AG08396 (cell line): ENCODE data around the gene EMX1.
A peak's percentile ranks its signal among the peaks of the same experiment; 100 is the strongest.
"Not testable (repeated sequence)": the region's sequence is repeated elsewhere in the genome, so short reads cannot be mapped to it uniquely, and the experiment has no call there.

Experiments
- DNase-seq: peaks from one replicate; pipeline ENCODE4 v3.0.0; 2012; ENCODE audit warnings: low spot score, mixed read lengths

Gene EMX1

DNA sequence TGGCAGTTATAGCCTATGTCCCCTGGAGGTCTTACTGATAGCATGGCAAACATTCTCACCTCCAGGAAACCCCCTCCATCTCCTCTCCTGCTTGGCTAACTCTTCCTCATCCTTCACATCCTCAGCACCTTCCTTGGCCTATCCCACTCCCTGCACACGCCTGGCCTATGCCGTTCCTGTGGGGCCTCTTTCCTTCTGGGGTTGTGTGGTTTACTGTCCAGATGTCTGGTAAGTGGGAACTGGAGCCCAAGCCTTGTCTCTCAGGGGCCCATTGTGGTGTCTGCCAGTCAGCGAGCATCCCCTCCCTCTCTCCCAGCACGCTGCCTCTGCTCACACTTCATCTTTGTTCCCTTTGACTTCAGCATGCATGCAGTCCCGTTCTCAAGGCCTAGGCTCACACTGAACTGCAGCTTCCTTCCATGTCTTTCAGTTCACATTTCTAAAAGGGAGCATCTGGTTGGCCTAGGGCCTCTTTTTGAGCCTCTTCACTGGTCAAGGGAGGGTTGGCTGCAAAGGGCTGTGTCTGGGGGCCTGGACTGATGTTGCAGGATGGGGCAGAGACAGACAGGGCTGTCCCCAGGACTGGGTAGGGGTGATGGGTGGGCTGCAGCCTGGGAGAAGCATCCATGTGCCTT is 17.0 kb upstream of the EMX1 start:
- no peak for DNase-seq

DNA sequence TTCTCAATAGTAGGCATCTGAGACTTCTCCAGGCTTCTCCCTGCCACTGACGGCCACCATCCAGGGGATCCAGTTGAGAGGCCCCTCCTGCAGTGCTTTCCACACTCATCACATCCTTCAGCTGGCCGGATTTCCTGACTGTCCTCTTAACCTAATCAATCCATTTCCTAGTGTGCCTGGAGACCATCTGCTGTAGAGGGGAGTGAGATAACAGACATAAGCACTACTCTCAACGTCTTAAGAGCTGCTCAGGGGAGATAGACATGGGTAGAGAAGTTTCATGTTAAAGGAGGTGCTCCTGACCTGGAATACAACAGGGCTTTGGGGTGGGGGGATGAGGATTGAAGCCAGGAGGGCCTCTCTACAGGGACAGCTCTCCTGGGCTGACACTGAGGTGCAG is 15.9 kb upstream of the EMX1 start:
- DNase-seq = no peak

DNA sequence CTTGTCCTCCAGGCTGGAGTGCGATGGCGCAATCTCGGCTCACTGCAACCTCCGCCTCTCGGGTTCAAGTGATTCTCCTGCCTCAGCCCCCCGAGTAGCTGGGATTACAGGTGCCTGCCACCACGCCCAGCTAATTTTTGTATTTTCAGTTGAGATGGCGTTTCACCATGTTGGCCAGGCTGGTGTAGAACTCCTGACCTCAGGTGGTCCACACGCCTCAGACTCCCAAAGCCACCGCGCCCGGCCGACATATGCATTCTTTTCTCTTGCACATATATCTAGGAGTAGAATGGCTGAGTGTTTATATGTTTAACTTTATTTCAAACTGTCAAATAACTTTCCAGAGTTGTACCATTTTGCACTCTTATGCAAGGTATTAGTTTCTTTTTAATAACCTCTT is 9.9 kb upstream of the EMX1 start:
- not testable (repeated sequence) for DNase-seq

DNA sequence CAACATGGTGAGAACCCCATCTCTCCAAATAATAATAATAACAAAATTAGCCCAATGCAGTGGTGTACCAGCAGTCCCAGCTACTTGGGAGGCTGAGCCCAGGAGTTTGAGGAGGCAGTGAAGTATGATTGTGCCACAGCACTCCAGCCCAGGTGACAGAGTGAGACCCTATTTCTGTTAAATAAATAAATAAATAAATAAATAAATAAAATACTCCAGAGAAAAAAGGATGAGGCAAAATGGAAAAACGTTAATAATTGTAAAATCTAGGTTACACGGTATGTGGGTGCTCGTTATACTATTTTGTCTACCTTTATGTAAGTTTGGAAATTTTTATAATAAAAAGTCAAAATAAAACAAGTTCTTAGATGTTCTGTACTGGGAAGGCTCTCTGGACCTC is 8.6 kb upstream of the EMX1 start:
- DNase-seq = no peak

DNA sequence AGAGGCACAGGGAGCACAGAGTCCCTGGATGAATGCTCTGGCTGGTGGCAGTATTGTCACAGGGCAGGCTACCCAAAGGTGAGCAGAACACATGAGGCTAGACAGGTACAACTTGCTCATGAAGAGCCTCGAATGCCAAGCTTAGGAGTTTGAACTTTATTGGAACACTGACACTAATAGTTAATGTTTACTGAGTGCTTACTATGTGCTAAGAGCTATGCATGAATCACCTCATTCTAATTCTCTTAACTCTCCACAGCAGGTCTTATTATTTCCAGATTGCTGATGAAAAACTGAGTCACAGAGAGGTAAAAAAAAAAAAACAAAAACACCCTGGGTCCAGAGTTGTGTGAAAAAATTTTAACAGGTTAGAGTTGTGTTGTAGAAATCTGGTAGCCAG is 6.1 kb upstream of the EMX1 start:
- DNase-seq = no peak

DNA sequence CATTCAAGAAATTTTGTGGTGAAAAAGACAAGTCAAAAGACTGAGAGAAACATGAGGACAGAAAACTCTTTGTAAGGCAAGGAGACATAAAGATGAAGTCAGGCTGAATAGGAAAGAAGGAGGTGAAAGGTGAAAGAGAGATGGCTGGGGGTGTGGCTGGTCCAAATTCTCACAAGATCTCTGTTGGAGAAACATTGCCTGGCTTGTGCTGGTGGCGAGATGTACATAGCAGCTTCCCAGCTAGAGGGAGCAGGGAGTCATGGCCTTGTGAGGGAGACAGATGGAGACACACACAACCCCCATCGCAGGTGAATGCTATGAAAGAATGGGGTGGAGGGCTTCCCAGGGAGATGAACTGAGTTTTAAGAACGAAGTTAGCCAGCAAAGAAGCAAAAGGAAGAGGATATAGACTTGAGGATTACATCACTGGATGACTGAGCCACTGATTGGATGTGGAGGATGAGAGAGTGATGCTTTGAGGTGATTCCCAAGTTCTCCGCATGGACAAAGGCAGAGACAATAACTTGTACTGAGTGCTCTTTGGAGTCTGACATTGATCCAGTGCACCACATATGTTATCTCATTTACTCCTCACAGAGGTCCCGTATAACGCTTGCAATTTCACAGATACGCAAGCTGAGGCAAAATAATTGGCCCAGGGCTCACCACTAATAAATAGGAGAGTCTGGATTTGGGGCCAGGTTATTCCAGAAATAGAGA is 3.7 kb upstream of the EMX1 start:
- DNase-seq = no peak

DNA sequence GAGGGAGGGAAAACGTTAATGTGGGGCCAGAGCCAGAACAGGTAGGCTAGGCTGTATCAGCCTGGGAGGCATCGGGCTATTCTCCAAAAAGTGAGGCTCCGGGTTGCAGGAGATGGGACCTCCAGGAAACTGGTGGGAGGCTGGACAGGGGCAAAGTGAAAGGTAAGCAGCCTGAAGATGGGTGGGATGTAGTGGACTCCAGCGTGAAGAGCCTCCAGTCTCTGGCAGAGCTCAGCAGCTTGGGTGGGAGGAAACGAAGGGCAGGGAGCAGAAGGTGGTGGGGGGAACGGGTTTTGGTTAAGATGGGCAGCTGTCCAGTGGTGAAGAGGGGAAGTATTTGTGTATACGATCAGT is 3.1 kb upstream of the EMX1 start:
- no peak for DNase-seq

DNA sequence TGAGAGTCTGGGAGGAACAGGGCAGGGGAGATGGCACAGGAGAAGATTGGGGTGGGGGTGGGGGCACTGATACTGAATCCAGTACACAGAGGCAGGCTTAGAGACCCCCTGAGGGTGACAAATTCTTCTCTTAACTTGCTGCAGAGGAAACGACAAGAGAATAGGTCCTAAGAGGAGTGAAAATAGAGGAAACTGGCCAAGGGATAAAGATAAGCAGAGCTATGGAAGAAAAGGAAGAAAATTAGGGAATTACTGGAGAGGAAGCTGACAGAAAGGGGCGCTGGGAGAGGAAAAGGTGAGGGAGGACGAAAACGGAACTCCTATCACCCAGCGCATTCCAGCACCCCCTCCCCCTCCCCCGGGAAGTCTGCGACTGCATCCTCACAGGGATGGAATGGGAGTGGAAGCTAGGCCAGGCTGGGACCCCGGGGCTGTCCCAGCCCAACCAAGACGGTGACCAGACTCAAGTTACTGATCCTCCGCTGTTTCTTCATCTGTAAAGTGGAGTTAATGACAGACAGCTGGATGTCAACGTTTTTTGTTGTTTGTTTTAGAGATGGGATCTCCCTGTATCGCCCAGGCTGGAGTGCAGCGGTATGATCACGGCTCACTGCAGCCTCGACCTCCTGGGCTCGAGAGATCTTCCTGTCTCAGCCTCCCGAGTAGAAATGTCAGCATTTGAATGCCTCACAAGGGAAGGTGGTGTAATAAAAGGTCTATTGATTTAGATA is 2.6 kb upstream of the EMX1 start:
- DNase-seq = peak; percentile 12

DNA sequence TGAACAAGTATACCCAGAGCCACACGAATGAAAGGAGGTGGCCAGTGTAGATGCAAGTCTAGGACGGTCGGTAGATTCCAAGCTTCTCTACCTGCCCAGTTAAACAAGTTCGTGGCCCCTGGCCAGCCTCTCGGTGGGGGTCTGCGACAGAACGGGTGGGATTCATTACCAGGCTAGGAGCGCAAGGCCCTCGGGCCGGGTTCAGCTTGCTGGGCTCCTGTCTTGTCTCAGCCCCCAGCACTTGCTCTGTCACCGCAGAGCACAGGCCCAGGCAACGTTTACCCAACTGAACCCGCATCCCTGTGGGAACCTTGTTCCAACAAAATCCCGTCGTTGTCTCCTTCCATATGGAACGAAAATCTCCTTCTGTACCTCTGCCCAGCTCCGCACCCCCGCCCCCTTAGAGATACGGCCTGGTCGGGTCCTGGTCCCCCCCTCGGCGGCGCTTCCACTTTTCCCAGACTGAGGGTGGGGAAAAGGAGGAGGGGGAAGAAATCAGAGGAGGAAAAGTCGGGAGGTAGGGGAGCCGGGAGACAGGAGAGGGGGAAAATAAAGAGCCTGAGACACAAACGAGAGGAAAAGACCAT is 1.9 kb upstream of the EMX1 start:
- DNase-seq = no peak

DNA sequence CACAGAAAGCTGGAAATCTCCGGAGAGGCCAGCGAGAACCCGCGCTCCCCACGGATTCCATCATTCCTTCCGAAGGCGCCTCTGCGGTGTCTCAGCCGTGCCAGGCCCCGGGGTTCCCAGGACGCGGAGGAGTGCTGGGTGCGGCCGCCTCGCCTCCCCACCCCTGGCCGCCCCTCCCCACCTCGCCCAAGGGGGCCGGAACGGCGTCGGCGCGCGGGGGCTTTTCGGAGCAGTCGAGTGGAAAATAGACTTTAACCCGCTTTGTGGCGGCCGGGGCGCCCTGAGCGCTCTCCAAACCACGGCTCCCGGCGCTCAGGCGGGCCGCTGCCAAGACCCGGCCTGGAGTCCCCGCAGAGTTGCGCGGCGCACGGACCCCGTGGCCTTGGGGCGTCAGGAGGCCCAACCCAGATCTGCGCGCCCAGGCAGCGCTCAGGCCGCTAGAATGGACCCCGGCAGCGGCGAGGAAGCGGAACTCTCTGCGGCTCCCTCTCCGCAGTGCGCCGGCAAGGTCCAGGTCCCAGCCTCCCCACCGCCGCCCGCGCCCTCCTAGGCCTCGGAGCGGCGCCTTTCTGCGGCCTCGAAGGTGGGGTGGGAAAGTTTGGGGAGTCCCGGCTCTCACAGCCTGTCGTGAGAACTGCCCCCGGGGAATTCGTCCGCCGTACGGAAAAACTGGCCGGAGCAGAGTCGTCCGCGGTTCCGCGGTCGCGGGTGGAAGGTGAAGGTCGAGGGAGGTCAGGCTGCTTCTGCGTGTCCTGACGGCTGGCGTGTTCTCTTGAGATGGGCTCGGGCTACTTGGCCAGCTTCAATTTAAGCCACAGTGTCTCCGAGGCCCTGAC is 1.2 kb upstream of the EMX1 start:
- peak; percentile 59 for DNase-seq

DNA sequence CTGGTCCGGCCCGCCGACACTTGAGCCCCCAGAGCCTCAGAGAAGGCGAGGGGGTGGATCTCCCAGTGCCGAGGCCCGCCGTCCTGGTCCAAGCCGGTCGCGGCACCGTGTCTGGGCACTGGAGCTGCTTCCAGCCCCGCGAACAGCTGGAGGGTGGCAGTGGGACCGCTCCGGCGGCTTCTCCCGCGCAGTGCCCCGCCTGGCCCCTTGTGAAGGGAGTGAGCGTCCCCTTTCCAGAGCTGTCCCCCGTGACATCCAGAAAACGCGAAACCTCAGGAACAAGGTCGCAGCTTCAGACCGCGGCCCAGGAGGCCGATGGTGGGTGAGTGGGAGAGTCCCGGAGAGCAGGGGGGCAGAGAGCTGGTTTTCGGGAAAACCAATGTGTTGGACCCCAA is 579 bp upstream of the EMX1 start:
- DNase-seq = no peak

DNA sequence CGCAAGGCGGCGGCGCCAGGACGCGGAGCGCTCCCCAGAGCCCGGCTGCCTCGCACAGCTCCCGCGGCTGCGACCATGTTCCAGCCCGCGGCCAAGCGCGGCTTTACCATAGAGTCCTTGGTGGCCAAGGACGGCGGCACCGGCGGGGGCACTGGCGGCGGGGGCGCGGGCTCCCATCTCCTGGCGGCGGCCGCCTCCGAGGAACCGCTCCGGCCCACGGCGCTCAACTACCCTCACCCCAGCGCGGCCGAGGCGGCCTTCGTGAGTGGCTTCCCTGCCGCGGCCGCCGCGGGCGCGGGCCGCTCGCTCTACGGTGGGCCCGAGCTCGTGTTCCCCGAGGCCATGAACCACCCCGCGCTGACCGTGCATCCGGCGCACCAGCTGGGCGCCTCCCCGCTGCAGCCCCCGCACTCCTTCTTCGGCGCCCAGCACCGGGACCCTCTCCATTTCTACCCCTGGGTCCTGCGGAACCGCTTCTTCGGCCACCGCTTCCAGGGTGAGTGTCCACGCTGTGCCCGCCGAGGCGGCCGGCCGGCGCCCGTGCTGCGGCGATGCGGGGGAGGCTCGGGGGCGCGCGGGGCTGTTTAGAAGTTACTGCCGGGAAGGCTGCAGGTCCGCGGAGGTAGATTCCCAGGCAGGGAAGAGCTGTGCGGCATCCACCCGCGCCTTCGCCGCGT is 696 bp downstream of the EMX1 start:
- no peak for DNase-seq

DNA sequence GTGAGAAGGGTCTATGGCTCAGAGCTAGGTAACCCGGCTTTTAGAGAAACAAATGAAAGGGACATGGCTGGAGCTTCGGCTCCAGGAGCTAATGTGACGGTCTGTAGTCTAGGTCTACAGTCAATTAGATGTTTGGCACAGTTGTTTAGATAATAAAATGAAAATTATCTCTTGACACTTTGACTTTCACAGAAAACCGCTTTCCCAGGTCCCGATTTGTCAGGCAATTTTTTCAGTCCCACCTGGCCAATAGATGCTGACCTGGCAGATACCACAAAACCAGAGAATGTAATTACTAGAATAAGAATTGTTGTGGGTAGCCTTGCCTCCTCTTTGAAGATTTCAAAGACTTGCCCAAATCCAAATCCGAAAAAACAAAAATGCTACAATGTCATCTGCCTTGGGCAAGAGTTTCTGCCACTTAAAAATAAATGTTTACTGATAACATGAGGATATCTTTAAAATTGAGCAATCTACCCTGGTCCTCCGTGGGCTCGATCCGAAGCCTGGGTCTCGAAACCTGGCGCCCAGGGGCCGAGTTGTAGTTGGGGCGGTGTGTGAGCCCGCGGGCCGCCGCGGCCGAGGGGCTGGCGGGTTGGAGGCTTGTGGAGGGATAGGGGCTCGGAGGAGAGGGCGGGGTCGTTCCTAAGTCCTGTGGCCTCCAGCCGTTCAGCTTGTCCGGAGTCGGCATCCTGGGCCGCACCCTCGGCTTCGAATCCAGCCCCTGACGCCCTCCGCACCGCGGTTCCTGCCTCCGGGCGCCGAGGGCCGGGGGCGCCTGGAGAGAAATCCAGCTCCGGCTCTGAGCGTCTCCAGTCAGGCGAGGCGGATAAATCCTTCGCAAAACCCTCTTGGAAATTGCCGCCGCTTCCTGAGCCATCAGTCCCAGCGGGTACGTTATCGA is 2.3 kb downstream of the EMX1 start:
- DNase-seq = no peak

DNA sequence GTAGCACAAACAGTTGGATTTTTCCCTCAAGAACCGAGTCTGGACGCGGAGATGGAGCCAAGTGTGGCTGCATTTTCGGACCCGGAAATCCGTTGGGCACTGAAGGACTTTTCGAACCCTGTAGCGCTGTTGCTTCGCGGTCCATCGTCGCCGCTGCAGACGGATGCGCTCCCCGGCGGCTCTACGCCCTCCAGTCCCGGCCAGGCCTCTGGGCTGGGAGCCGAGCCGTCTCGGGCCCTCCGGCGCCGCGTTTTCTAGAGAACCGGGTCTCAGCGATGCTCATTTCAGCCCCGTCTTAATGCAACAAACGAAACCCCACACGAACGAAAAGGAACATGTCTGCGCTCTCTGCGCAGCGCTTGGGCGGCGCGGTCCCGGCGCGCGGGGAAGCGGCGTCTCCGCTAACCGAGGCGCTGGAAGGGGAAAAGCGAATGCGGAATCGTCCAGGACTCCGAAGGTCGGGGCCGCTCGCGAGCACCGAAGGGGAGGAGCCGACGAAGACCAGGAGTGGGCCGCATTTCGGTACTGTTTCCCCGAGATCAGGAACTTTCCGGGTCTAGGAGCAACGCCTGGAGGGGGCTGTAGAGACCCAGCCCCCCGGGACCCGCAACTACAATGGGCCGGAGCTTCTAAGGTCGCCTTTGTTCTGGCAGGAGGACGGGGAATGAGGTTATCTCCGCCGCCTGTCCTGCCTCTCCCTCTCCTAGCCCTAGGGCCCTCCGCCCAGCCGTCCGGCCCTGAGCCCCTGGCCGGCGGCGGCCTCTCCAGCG is 3.2 kb downstream of the EMX1 start:
- peak; percentile 48 for DNase-seq

DNA sequence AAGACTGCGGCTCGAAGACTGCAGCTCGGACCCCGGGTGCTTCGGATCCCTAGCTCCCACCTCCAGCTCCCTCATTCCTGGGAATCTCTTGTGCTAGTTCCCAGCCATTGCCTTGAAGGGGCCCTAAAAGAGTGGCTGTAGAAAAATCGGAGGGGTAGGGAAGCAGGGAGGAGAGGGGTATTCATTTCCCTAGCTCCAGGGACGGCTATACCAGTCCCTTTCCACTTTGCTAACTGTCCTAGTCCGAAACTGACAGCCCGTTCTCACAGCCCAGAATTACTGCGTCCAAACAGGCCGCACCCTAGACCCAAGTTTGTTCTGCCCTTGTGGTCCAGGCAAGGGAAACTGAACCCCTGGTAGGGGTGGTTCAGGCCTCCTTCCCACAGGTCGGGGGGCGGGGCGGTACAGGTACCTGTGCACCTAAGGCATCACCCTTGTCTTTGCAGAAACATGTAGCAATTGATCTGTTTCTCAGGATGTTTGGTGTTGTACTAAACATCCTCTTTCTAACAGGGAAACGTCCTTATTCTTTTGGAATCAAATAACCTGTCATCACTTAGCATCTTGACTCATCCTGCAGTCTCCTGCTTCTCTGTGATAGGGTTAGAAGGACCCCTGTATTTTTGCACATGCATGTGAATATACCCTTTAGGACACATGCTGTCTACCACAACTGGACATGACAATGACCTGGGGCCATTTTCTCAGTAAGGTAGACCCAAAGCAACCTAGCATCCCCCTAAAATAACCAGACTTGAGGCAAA is 4.0 kb downstream of the EMX1 start:
- DNase-seq = no peak

DNA sequence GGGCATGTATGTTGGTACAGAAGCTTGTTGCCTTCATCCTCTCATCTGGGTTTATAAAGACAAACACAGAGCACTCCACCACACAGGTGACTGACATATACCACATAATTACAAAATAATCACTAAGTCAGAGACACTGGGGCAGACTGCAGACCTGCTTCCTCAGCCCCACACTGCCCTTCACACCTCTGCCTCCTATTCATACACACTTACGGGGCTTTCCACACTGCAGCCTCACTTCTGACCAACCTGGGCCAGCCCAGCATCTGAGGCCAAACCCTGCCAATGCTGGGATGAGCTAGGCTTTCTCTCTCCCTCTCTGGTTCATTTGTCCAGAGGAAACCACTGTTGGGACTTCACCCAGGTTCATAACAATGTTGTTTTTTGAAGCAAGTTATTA is 4.5 kb downstream of the EMX1 start:
- DNase-seq = no peak

DNA sequence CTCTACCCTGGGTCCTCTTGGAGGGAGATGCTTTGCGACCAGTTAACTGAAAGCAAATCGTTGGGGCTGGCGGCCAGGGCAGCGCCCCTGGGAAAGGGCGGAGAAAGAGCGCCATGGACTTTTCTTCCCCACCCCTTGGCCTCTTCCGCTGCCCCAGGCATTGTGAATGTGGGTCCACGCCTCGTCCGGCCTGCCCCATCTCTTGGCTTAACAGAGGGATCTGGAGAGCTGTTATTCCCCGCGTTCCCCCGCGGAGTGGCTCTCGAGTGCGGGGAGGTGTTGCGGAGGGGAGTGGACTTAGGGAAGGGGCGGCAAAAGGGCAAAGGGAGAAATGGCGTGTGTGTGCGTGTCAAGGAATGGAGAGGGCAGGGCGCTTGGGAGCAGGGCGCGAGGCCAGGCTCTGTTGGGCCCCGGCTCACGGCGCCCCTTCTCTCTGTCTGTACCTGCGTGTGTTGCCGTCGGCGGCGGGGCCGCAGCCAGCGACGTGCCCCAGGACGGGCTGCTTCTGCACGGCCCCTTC is 6.6 kb downstream of the EMX1 start:
- DNase-seq = no peak

DNA sequence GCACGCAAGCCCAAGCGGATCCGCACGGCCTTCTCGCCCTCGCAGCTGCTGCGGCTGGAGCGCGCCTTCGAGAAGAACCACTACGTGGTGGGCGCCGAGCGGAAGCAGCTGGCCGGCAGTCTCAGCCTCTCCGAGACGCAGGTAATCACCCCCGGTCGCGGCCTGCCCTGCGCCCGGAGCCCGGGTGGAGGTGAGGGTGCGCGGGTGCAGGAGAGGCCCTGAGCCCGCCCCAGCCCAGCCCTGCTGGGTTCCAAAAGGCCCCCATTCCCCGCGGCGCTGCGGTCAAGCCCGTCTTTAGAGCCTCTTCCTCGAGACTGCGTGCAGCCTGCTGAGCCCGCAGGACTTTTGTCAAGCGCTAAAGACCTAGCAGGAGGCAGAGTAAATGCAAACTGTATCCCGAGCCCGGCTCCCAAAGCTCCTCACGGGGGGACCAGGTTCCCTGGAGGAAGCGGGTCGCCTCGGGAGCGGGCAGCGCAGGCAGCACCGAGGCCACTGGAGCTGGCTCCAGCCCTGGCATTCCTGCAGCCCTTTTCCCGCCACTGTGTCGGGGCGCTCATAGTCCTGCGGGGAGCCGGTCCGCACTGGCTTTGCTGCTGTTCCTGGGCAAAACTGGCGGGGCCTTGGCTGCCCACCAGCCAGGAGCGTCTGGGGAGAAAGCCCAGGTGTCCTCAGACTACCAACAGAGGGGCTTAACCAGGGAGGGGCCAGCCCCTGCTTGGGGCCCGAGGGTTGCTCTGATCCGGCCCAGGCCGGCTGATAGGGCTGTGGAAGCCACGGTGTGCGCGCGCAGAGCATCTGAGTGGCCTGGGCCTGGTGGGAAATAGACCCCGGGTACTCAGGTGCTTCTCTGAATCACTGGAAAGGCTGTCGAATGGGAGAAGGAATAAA is 7.3 kb downstream of the EMX1 start:
- no peak for DNase-seq
